Endodermal cell (in vitro differentiated cells): ENCODE results near the gene TMEM59L. TPM values are rescaled to one million over a fixed set of nuclear protein-coding genes. Genes with fewer than 3 reads are reported as not detected.
A peak's percentile ranks its signal among the peaks of the same experiment; 100 is the strongest.

ENCODE experiments used
- DNase-seq: peaks from one replicate; pipeline ENCODE4 v3.0.0-alpha.2; 2017
- H3K27ac ChIP-seq: 2 replicates; pipeline ENCODE4 v1.5.1; 2013; ENCODE audit warnings: mild to moderate bottlenecking, low read depth, low read length, moderate library complexity
- H3K27me3 ChIP-seq: 2 replicates; pipeline ENCODE4 v1.6.1; 2013; ENCODE audit warnings: mild to moderate bottlenecking, low read length, moderate library complexity; ENCODE audit not compliant: insufficient read depth, control insufficient read depth, poor library complexity, severe bottlenecking
- H3K36me3 ChIP-seq: 2 replicates; pipeline ENCODE4 v1.7.0; 2013; ENCODE audit warnings: mild to moderate bottlenecking, low read length, moderate library complexity; ENCODE audit not compliant: control insufficient read depth, insufficient read depth
- H3K4me1 ChIP-seq: one replicate; pipeline ENCODE4 v1.7.0; 2013; ENCODE audit warnings: low read length; ENCODE audit not compliant: control insufficient read depth, insufficient read depth
- H3K4me3 ChIP-seq: 2 replicates; pipeline ENCODE4 v1.5.1; 2013; ENCODE audit warnings: mild to moderate bottlenecking, low read length, moderate library complexity
- H3K9ac ChIP-seq: 2 replicates; pipeline ENCODE4 v1.6.1; 2013; ENCODE audit warnings: mild to moderate bottlenecking, low read length, moderate library complexity; ENCODE audit not compliant: poor library complexity, severe bottlenecking; ENCODE audit errors: extremely low read depth
- H3K9me3 ChIP-seq: 2 replicates; pipeline ENCODE4 v1.6.1; 2013; ENCODE audit warnings: mild to moderate bottlenecking, low read length, moderate library complexity; ENCODE audit not compliant: control insufficient read depth
- H3K27ac Mint-ChIP-seq: 2 replicates; pipeline ENCODE4 v1.8.0; 2020; ENCODE audit warnings: mixed read lengths
- H3K27me3 Mint-ChIP-seq: 2 replicates; pipeline ENCODE4 v1.8.0; 2021; ENCODE audit warnings: mild to moderate bottlenecking, mixed read lengths; ENCODE audit not compliant: insufficient read depth
- H3K36me3 Mint-ChIP-seq: 2 replicates; pipeline ENCODE4 v1.8.0; 2020; ENCODE audit warnings: low read depth, mixed read lengths
- H3K4me1 Mint-ChIP-seq: 2 replicates; pipeline ENCODE4 v1.8.0; 2020; ENCODE audit warnings: mixed read lengths
- H3K4me3 Mint-ChIP-seq: 2 replicates; pipeline ENCODE4 v1.8.0; 2020; ENCODE audit warnings: mild to moderate bottlenecking, moderate library complexity, mixed read lengths
- H3K9me3 Mint-ChIP-seq: 2 replicates; pipeline ENCODE4 v1.8.0; 2020; ENCODE audit warnings: mild to moderate bottlenecking, mixed read lengths
- WGBS, 2 experiments: methylation state at CpG; one replicate each; pipeline versions ENCODE4 v1.1.5 to v1.1.7; 2013; ENCODE audit warnings: missing lambda C conversion rate in 2 of 2, mixed read lengths in 1 of 2; ENCODE audit not compliant: insufficient coverage in 1 of 2, insufficient read length in 1 of 2; 5-methylcytosine and 5-hydroxymethylcytosine counted together
- total RNA-seq, 2 donors: library from RNA; stranded (reverse); fragmentation: NEBNext Ultra II Directional in 1 of 2; extraction: Animal tissue kit (Norgen Biotek cat#: 25700) in 1 of 2; gene quantifications; 2 replicates in 1 of 2; 3 replicates in 1 of 2; pipeline ENCODE4 v1.2.1, GENCODE V29; 2021
- TF ChIP-seq, protein P1 (sequence below): fragments of 200-600 bp; sonication (generic); conservative IDR thresholded peaks from 2 replicates; pipeline ENCODE4 v1.5.0; 2021; ENCODE audit warnings: antibody characterized with exemption, mild to moderate bottlenecking

TMEM59L gene
- total RNA-seq, 2 donors from 2014 or later, result 5.0 to 7.2 TPM

DNA sequence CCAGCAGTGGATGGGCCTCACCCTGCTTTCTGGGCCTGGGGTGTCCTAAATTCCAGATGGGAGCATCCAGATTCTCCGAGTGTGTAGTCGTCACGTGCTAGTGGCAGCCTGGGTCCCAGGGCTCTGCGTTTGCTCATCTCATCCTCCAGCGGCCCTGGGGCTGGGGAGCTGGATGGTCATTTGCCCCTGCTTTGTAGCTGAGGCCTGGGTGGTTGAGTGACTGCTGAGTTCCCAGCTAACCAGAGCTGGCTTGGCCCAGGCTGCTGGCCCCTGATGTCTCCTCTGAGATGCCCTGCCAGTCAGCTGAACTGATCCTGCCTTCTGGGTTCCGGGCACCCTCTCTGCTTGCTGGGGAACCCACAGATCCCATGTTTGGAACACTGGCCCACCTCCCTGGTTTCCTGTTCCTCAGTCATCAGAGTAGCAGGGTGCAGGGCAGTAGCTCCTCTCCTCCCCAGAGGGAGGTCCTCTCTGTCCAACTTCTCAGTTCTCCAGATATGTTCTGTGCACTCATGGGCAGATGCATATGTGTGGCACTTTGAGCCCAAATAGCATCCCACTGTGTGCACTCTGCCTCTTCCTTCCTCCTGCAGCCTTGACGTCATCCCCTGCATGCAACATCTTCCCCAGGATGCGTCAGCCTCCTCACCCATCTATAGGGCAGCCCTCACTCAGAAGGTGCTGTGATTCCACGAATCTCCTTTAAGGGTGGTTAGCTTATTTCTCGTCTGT lies 48.4 kb downstream of the TMEM59L start:
- H3K36me3 ChIP-seq, result no peaks in the 10 kb centered on the region
- Mint-ChIP-seq H3K4me1 (peaks cover 5% of the 10 kb centered on the region), H3K9me3 (no peaks in the 10 kb centered on the region), H3K27me3 (no peaks in the 10 kb centered on the region), H3K36me3 (no peaks in the 10 kb centered on the region), H3K27ac (no peak overlapping the region), H3K4me3 (no peak overlapping the region)
- no peak overlapping the region for H3K27ac ChIP-seq
- H3K9ac ChIP-seq, result no peak overlapping the region
- DNase-seq, result no peak
- TF ChIP-seq, protein P1, sequence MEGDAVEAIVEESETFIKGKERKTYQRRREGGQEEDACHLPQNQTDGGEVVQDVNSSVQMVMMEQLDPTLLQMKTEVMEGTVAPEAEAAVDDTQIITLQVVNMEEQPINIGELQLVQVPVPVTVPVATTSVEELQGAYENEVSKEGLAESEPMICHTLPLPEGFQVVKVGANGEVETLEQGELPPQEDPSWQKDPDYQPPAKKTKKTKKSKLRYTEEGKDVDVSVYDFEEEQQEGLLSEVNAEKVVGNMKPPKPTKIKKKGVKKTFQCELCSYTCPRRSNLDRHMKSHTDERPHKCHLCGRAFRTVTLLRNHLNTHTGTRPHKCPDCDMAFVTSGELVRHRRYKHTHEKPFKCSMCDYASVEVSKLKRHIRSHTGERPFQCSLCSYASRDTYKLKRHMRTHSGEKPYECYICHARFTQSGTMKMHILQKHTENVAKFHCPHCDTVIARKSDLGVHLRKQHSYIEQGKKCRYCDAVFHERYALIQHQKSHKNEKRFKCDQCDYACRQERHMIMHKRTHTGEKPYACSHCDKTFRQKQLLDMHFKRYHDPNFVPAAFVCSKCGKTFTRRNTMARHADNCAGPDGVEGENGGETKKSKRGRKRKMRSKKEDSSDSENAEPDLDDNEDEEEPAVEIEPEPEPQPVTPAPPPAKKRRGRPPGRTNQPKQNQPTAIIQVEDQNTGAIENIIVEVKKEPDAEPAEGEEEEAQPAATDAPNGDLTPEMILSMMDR, result no peak
- H3K27me3 ChIP-seq, result no peaks in the 10 kb centered on the region
- no peaks in the 10 kb centered on the region for H3K9me3 ChIP-seq
- H3K4me3 ChIP-seq, result no peak overlapping the region
- 92% methylated on average over 6 to 10 of the region's 10 CpGs for WGBS, 2 experiments
- H3K4me1 ChIP-seq, result no peaks in the 10 kb centered on the region

DNA sequence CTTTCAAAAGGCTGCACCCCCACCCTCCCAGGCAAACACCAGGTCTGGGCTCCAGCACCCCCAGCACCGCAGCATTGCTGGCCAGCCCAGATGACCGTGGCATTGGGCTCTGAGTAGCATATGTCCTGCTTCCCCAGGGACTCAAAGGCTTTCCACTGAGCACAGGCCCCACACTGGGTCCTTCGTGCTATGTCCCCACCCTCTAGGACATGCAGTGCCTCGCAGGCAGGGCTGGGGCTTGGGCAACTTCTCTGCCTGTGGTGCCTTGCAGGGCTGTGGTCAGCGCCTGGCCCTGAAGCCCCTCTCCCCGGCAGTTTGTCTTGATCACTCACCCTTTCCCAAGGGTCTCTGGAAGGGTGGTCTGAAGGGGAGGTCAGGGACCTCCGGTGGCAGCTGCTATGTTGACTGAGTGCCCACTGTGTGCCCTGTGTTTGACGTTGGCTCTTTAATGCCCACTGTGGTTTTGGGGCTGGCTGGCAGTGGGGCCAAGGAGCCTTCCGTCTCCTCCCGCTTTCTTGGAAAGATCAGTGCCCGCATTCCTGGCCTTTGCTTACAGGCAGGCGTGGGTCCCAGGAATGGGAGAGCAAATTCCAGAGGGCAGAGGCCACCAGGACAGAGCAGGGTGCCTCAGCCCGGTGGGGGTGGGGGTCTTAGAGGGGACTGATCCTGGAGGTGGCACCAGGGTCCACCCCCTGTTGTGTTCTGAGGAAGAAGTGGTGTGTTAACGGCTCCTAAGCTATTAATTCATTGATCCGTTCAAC lies 50.5 kb downstream of the TMEM59L start:
- Histone ChIP-seq H3K27me3 (no peaks in the 10 kb centered on the region), H3K9ac (no peak overlapping the region), H3K27ac (peak overlapping the region; percentile 12), H3K36me3 (no peaks in the 10 kb centered on the region), H3K4me1 (no peaks in the 10 kb centered on the region), H3K4me3 (no peak overlapping the region), H3K9me3 (no peaks in the 10 kb centered on the region)
- peak; percentile 58 for DNase-seq
- Mint-ChIP-seq H3K9me3 (no peaks in the 10 kb centered on the region), H3K27me3 (no peaks in the 10 kb centered on the region), H3K27ac (peak overlapping the region; percentile 72), H3K36me3 (peaks cover 6% of the 10 kb centered on the region), H3K4me1 (peaks cover 5% of the 10 kb centered on the region), H3K4me3 (no peak overlapping the region)
- TF ChIP-seq, protein P1, result no peak
- WGBS, 2 experiments, result 86% methylated on average over 10 to 15 of the region's 15 CpGs

DNA sequence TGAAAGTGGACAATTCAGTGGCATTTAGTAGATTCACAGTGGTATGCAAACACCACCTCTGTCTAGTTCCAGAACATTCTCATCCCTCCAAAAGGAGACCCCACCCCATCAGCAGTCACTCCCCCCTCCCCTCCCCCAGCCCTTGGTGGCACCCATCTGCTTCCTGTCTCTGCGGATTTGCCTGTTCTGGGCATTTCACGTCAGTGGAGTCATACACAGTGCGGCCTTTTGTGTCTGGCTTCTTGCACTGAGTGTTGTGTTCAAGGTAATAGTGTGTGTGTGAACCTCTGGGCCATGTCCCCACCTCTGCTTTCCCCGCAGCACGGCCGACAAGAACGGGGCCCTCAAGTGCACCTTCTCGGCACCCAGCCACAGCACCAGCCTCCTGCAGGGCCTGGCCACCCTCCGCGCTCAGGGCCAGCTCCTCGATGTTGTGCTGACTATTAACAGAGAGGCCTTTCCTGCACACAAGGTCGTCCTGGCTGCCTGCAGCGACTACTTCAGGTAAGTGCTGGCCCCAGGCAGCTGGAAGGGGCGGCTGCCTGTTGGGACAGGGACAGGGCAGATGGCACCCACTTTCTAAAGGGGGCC lies 51.4 kb downstream of the TMEM59L start:
- H3K27ac Mint-ChIP-seq, result no peak overlapping the region
- H3K36me3 Mint-ChIP-seq, result peaks cover 8% of the 10 kb centered on the region
- peaks cover 5% of the 10 kb centered on the region for H3K4me1 Mint-ChIP-seq
- no peak overlapping the region for H3K9ac ChIP-seq
- no peaks in the 10 kb centered on the region for H3K27me3 ChIP-seq
- H3K36me3 ChIP-seq, result no peaks in the 10 kb centered on the region
- no peak overlapping the region for H3K4me3 ChIP-seq
- WGBS, 2 experiments, result 85 to 91% methylated on average over 10 to 14 of the region's 14 CpGs
- H3K27me3 Mint-ChIP-seq, result no peaks in the 10 kb centered on the region
- no peak for DNase-seq
- TF ChIP-seq, protein P1, result no peak
- no peaks in the 10 kb centered on the region for H3K9me3 ChIP-seq
- H3K27ac ChIP-seq, result no peak overlapping the region
- no peaks in the 10 kb centered on the region for H3K9me3 Mint-ChIP-seq
- H3K4me3 Mint-ChIP-seq, result no peak overlapping the region
- H3K4me1 ChIP-seq, result no peaks in the 10 kb centered on the region
